GM12864 (cell line): ENCODE data around the gene GALNT12.

Experiments used
- DNase-seq: peaks from one replicate; pipeline ENCODE4 v3.0.0-alpha.2; 2011; ENCODE audit warnings: low read depth
- H3K4me3 ChIP-seq: 2 replicates; pipeline ENCODE4 v1.5.1; 2011; ENCODE audit warnings: mild to moderate bottlenecking, low read depth, low read length, control low read depth
- TF ChIP-seq, protein P1 (sequence below): IDR thresholded peaks from 2 replicates; pipeline ENCODE4 v1.5.1; 2011; ENCODE audit warnings: low read depth, mild to moderate bottlenecking, moderate library complexity, low read length, control low read depth, inconsistent platforms; ENCODE audit errors: missing control alignments

GALNT12 gene

DNA sequence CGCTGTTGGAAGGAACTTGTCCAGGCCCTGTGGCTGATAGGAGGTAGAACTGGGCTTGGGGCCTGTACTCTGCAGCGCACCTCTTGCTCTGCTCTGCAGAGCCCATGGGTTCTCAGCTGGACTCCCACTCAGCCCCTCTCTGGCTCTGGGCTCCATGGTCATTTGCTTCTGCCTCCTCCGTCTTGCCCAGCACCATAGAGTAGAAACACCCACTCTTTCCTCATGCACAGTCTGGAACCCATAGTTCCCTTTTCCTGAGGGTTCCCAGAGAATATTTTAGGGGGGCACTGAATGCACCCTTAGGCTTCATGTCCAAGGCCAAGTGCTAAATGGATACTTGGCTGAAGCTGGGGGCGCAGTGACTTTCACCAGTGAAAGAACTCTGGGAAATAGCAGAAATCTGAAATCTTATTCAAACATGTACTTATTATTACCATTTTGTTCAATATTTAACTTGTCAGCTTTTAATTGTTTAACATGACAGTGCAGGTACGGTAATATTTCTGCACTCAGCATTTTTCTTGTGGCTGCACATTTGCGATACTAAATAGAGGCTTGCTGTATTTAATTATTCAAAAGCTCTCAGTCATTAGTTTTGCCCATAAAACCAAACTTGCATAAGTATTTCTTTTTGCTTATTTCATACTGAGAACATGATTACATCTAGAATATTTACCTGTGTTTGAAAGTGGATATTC is 31.5 kb downstream of the GALNT12 start:
- no peak for DNase-seq
- TF ChIP-seq, protein P1, sequence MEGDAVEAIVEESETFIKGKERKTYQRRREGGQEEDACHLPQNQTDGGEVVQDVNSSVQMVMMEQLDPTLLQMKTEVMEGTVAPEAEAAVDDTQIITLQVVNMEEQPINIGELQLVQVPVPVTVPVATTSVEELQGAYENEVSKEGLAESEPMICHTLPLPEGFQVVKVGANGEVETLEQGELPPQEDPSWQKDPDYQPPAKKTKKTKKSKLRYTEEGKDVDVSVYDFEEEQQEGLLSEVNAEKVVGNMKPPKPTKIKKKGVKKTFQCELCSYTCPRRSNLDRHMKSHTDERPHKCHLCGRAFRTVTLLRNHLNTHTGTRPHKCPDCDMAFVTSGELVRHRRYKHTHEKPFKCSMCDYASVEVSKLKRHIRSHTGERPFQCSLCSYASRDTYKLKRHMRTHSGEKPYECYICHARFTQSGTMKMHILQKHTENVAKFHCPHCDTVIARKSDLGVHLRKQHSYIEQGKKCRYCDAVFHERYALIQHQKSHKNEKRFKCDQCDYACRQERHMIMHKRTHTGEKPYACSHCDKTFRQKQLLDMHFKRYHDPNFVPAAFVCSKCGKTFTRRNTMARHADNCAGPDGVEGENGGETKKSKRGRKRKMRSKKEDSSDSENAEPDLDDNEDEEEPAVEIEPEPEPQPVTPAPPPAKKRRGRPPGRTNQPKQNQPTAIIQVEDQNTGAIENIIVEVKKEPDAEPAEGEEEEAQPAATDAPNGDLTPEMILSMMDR, result no peak
- H3K4me3 ChIP-seq, result no peak overlapping the region

DNA sequence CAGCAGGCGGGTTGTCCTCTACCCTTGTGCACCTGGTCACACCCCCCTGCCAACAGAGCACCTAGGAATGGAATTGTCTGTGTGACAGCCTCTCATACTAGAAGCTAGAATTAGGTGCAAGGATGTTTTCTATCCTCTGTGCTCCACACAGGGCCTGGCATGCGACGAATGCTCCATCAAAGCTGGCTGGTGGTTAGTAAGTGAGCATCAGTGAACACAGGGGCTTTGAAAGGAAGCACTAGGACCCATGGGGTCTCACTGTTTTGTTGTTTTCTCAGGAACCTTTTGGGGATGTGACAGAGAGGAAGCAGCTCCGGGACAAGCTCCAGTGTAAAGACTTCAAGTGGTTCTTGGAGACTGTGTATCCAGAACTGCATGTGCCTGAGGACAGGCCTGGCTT is 32.3 kb downstream of the GALNT12 start:
- no peak for DNase-seq
- no peak overlapping the region for H3K4me3 ChIP-seq
- TF ChIP-seq, protein P1, result no peak

DNA sequence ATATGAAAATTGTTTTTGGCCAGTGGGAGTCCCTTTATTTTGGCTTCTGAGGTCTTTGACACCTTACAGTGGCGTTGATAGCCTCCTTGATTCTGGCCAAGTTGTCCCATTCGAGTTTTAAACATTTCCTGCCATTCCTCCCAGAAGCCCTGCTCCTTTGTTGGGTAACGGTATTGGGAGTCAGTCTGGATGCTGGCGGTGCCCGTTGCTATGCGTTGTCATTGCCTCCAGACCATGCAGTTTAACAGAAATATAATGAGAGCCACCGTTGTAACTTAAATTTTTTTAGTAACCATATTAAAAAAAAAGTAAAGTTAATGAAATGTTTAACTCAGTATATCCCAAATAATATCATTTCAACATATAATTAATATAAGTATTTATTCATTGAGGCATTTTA is 35.0 kb downstream of the GALNT12 start:
- no peak overlapping the region for H3K4me3 ChIP-seq
- DNase-seq, result no peak
- TF ChIP-seq, protein P1, result no peak

DNA sequence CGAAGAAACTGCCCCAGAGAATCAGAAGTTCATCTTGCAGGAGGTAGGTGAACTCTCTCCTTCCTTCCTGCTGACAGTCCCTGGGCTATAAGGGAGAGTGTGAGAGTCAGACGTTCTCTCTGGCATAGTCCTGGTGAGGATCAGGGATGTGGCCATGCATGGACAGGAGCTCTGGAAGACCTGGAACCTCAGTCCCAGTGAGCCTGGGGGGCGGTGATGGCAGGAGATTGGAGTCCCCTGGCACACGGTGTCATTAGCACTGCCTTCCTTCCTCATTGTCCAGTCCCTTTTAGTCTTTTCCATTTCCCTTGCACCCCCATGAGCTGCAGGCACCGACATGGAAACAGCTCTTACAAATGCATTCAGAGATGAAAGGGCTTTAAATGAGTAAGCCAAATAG is 38.6 kb downstream of the GALNT12 start:
- TF ChIP-seq, protein P1, result no peak
- H3K4me3 ChIP-seq, result no peak overlapping the region
- no peak for DNase-seq

DNA sequence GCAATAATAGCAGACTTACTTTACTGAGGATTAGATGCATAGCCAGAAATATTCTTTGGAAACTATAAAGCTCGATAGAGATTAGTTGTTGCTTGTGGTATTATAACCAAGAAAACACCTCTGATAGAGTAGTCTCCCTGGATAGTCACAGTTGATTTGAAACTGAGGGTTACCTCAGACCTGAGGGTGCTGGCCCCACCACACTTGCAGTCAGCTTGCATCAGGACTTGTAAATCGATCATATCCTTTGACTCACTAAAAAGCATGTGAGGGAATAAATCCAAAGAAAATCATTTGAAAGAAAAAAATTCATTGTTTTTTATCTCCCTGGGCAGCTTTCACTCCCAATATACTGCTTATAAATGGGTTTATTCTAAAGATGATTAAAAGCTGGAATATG is 39.4 kb downstream of the GALNT12 start:
- no peak for DNase-seq
- no peak overlapping the region for H3K4me3 ChIP-seq
- TF ChIP-seq, protein P1, result no peak

DNA sequence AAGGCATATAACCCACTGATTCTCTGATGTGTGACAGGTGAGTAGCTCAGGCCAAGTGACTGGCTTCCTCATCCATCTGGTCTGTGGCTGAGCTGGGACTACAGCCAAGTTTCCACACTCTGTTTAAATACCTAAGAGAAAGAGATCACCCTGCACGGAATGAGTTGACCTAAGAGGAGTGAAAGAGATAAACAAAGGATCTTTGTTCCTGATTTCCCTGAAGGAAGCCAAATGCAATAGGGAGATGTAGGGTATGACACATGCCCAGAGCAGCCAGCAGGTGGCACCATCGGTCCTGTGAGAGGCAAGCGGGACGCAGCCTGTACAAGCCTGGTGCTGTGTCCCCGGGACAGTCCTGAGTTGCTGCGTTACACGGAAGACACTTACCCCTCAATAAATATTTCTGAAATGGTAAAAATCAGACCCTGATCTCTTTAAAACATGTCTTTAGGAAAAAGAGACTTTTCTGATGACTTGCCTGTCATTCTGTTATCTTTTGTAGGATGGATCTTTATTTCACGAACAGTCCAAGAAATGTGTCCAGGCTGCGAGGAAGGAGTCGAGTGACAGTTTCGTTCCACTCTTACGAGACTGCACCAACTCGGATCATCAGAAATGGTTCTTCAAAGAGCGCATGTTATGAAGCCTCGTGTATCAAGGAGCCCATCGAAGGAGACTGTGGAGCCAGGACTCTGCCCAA is 41.1 kb downstream of the GALNT12 start:
- no peak overlapping the region for H3K4me3 ChIP-seq
- peak; percentile 52 for DNase-seq
- TF ChIP-seq, protein P1, result peak; percentile 96
